ENCODE results near the gene S100A12. TPM values are rescaled to one million over a fixed set of nuclear protein-coding genes. Genes with fewer than 3 reads are reported as not detected.

S100A12 gene
- total RNA-seq, 1 experiment from 2014 or later = not detected

GRCh38 chr1:153390938-153391710 lies 15.7 kb upstream of the S100A12 start, which contains the start of gene S100A8:
Gene S100A8, minus strand, starts transcription at chr1:153391073. Its CDS starts 538 bp downstream, at chr1:153390535.
- no peaks in the 10 kb centered on the region for H3K36me3 Mint-ChIP-seq (ENCODE audit: insufficient read depth, unreplicated experiment)
- no peaks in the 10 kb centered on the region for H3K27me3 Mint-ChIP-seq (ENCODE audit: insufficient read depth, unreplicated experiment)
- peaks cover 71% of the 10 kb centered on the region for H3K4me1 Mint-ChIP-seq (ENCODE audit: insufficient read depth, unreplicated experiment)
- H3K27ac Mint-ChIP-seq (ENCODE audit: low read depth, unreplicated experiment) = peak within 1 kb of the TSS; percentile 2
- ChIA-PET POLR2A (interaction anchor here (0.7 to 6.7 kb wide), 11 partner anchors 13 to 652 kb away, joined by 3 to 44 read pairs (median 5); partner anchors contain the start of genes S100A12 and S100A9), CTCF (interaction anchor here (0.9 to 2.5 kb wide), 3 partner anchors 36 to 103 kb away, joined by 3 to 15 read pairs (median 10); no protein-coding TSS in a partner anchor)
- intact Hi-C loops (cut with micrococcal nuclease) = loop anchor here (2.0 kb wide), 1 partner anchor 16 kb away; the partner anchor contains the start of gene S100A12
- H3K4me3 Mint-ChIP-seq (ENCODE audit: unreplicated experiment) = peak within 1 kb of the TSS; percentile 66
- DNase-seq (ENCODE audit: unreplicated experiment) = peak; percentile 99
- no peaks in the 10 kb centered on the region for H3K9me3 Mint-ChIP-seq (ENCODE audit: unreplicated experiment)
- TF ChIP-seq, protein P1, sequence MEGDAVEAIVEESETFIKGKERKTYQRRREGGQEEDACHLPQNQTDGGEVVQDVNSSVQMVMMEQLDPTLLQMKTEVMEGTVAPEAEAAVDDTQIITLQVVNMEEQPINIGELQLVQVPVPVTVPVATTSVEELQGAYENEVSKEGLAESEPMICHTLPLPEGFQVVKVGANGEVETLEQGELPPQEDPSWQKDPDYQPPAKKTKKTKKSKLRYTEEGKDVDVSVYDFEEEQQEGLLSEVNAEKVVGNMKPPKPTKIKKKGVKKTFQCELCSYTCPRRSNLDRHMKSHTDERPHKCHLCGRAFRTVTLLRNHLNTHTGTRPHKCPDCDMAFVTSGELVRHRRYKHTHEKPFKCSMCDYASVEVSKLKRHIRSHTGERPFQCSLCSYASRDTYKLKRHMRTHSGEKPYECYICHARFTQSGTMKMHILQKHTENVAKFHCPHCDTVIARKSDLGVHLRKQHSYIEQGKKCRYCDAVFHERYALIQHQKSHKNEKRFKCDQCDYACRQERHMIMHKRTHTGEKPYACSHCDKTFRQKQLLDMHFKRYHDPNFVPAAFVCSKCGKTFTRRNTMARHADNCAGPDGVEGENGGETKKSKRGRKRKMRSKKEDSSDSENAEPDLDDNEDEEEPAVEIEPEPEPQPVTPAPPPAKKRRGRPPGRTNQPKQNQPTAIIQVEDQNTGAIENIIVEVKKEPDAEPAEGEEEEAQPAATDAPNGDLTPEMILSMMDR (IDR thresholded peaks at IDR 0.05; ENCODE audit: unreplicated experiment) = no peak
- BruUV-seq (replicated peaks) = no TSS peak

DNA sequence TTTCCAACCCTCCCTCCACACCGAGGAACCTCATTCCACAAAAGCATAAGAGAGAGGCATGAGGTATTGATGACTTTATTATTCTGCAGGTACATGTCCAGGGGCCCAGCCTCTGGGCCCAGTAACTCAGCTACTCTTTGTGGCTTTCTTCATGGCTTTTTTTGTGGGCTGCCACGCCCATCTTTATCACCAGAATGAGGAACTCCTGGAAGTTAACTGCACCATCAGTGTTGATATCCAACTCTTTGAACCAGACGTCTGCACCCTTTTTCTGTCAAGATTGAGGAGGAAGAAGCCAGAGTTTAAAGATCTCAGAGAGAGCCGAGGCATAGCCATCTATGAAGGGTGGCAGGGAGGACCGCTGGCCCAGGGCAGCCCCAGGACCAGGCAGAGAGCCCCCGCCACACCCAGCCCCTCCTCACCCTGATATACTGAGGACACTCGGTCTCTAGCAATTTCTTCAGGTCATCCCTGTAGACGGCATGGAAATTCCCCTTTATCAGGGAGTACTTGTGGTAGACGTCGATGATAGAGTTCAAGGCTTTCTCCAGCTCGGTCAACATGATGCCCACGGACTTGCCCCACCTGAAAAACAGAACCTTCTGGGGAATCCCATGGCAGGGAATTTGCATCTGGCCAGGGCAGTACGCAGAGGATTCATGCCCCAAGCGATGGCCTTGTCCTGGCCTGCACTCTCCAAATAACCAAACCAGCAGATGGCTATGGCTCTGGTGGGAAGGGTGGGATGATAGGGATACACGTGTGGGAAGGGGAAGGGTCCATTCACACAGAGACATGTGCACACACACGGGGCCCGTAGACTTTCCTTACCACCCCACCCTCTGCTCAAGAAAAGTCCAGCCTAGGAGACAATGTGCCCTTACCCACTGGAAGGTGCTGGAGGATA lies 14.8 kb upstream of the S100A12 start:
- no peak for DNase-seq (ENCODE audit: unreplicated experiment)
- H3K9me3 Mint-ChIP-seq (ENCODE audit: unreplicated experiment) = no peaks in the 10 kb centered on the region
- ChIA-PET CTCF (interaction anchor here (0.9 to 2.5 kb wide), 4 partner anchors 35 to 104 kb away, joined by 3 to 15 read pairs (median 8); no protein-coding TSS in a partner anchor), POLR2A (interaction anchor here (0.6 to 6.7 kb wide), 16 partner anchors 8 to 1000 kb away, joined by 3 to 44 read pairs (median 4); partner anchors contain the start of genes S100A12 and S100A9)
- peak overlapping the region; percentile 66 for H3K4me3 Mint-ChIP-seq (ENCODE audit: unreplicated experiment)
- H3K36me3 Mint-ChIP-seq (ENCODE audit: insufficient read depth, unreplicated experiment) = no peaks in the 10 kb centered on the region
- no peaks in the 10 kb centered on the region for H3K27me3 Mint-ChIP-seq (ENCODE audit: insufficient read depth, unreplicated experiment)
- H3K27ac Mint-ChIP-seq (ENCODE audit: low read depth, unreplicated experiment) = peak overlapping the region; percentile 2
- TF ChIP-seq, protein P1 (IDR thresholded peaks at IDR 0.05; ENCODE audit: unreplicated experiment) = no peak
- H3K4me1 Mint-ChIP-seq (ENCODE audit: insufficient read depth, unreplicated experiment) = peaks cover 68% of the 10 kb centered on the region
- intact Hi-C loops (cut with micrococcal nuclease) = loop anchor here (2.0 kb wide), 1 partner anchor 15 kb away; the partner anchor contains the start of gene S100A12
- BruUV-seq (replicated peaks) = TSS peak; percentile 97

DNA sequence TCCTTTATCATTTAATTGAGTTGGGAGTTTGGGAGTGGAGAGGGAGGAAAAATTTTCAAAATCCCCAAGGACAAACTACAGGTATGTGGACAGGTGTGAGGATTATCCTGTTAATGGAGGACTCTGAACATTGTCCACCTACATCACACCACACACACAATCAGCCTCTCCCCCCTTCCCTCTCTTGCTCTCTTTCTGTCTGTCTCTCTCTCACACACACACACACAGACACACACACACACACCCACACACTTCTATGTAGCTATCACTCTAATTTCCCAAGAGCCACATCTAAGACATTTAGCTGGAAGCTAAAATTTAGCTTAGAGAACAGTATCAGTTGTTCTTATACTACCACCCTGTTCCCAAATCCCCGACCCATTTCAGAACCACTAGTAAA lies 14.0 kb upstream of the S100A12 start:
- ChIA-PET POLR2A (interaction anchor here (0.6 to 2.1 kb wide), 8 partner anchors 9 to 1001 kb away, joined by 3 to 10 read pairs (median 4); partner anchors contain the start of genes S100A12 and S100A9), CTCF (interaction anchor here (0.9 to 2.5 kb wide), 2 partner anchors 34 to 36 kb away, joined by 6 to 15 read pairs; no protein-coding TSS in a partner anchor)
- intact Hi-C loops (cut with micrococcal nuclease) = no loop called here
- Mint-ChIP-seq H3K4me3 (ENCODE audit: unreplicated experiment) (peak overlapping the region; percentile 66), H3K27ac (ENCODE audit: low read depth, unreplicated experiment) (no peak overlapping the region), H3K36me3 (ENCODE audit: insufficient read depth, unreplicated experiment) (no peaks in the 10 kb centered on the region), H3K27me3 (ENCODE audit: insufficient read depth, unreplicated experiment) (no peaks in the 10 kb centered on the region), H3K4me1 (ENCODE audit: insufficient read depth, unreplicated experiment) (peaks cover 68% of the 10 kb centered on the region), H3K9me3 (ENCODE audit: unreplicated experiment) (no peaks in the 10 kb centered on the region)
- no peak for DNase-seq (ENCODE audit: unreplicated experiment)
- BruUV-seq (replicated peaks) = no TSS peak
- TF ChIP-seq, protein P1 (IDR thresholded peaks at IDR 0.05; ENCODE audit: unreplicated experiment) = no peak
